ENCODE measurements around the gene ZNF30.
"Not testable (repeated sequence)": the region's sequence is repeated elsewhere in the genome, so short reads cannot be mapped to it uniquely, and the experiment has no call there.

ZNF30 gene

DNA sequence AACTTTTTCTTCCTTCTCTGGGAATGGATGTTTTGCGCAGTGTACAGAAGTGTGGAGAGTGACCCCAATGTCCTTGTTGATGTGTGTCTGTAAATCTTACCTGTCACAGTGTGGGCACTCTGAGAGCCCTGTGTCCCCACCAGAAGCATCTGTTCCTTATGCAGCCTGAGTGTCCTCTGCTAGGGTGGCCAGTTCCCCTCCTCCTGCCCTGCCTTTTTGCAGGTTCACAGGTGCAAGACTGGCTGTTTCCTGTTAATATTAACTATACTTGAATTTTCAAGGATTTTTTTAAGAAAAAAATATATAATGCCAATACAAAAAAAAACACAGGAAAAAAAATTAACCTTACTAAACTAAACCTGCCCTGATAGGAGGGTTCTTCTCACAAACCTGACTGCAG is 61.4 kb downstream of the ZNF30 start:
- TF ChIP-seq, protein P1, sequence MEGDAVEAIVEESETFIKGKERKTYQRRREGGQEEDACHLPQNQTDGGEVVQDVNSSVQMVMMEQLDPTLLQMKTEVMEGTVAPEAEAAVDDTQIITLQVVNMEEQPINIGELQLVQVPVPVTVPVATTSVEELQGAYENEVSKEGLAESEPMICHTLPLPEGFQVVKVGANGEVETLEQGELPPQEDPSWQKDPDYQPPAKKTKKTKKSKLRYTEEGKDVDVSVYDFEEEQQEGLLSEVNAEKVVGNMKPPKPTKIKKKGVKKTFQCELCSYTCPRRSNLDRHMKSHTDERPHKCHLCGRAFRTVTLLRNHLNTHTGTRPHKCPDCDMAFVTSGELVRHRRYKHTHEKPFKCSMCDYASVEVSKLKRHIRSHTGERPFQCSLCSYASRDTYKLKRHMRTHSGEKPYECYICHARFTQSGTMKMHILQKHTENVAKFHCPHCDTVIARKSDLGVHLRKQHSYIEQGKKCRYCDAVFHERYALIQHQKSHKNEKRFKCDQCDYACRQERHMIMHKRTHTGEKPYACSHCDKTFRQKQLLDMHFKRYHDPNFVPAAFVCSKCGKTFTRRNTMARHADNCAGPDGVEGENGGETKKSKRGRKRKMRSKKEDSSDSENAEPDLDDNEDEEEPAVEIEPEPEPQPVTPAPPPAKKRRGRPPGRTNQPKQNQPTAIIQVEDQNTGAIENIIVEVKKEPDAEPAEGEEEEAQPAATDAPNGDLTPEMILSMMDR (IDR thresholded peaks at IDR 0.05): no peak
- no peak for DNase-seq (ENCODE audit: low spot score)
- H3K4me3 ChIP-seq: no peak overlapping the region
- H3K27ac ChIP-seq: no peak overlapping the region

DNA sequence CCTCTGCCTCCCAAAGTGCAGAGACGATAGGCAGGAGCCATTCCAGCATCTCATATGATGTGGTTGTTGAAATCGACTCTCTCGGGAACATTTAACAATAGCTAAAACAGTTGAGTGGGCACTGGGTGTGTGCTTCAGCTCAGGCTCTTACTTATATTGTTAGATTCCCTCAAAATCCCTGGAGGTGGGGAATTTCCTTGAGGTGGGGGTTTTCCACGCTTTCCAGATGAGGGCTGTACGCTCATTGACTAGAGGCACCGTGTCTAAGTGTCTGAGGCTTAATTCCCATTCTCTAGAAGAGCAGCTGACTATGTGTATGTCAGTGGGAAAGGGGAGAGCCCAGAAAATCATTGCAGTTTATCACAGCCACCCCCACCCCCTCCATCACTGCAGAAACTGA is 62.6 kb downstream of the ZNF30 start:
- Histone ChIP-seq H3K4me3 (no peak overlapping the region), H3K27ac (no peak overlapping the region)
- TF ChIP-seq, protein P1 (IDR thresholded peaks at IDR 0.05): no peak
- no peak for DNase-seq (ENCODE audit: low spot score)

DNA sequence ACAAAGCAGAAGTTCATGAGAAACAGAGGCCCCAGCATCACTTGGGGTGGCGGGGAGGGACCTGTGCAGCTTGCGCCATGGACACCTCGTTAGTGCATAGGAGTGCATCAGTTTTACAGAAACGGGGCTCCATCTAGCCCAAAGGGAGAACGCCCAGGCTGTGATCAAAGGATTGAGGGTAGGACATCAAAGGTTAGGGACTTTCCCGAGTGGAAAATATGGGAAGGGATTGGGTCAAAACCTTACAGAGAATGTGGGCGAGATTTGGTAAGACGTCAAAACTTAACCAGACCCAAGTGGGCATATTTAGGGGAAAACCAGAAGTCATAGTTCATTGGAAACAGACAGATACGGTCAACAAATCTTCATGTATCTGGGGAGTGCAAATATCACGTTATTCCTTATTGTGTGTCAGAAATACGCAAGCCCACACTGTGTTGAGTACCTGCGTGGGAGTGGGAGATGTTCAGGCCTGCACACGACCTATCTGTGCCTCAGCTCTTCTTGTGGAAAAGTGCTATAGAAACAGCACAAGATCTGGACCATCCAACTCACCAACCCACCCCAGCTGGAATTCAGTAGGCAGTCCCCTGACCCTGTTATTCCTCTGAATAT is 64.0 kb downstream of the ZNF30 start:
- DNase-seq (ENCODE audit: low spot score): no peak
- TF ChIP-seq, protein P1 (IDR thresholded peaks at IDR 0.05): no peak
- no peak overlapping the region for H3K4me3 ChIP-seq
- H3K27ac ChIP-seq: no peak overlapping the region

DNA sequence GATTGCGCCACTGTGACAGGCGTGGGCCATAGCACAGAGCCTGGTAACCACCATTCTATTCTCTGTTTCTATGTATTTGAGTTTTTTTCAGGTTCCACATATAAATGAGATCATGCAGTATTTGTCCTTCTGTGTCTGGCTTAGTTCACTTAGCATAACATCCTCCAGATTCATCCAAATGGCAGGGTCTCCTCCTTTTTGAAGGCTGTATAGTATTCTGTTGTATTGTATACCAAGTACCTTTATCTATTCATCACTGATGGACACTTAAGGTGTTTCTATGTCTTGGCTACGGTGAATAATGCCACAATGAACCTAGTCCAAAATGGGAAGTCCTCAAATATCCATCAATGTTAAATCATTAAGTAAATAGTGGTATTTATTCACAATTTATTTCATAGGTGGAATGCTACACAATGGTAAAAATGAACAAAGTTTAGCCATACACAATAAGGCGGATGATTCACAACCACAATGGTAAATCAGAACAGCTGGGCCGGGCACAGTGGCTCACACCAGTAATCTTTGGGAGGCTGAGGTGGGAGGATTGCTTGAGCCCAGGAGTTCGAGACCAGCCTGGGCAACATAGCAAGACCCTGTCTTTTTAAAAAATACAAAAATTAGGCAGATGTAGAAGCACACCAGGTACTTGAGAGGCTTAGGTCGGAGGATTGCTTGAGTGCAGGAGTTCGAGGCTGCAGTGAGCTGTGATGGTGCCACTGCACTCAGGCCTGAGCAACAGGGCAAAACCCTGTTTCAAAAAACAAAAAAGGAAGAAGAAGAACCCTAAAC is 65.0 kb downstream of the ZNF30 start:
- no peak for DNase-seq (ENCODE audit: low spot score)

DNA sequence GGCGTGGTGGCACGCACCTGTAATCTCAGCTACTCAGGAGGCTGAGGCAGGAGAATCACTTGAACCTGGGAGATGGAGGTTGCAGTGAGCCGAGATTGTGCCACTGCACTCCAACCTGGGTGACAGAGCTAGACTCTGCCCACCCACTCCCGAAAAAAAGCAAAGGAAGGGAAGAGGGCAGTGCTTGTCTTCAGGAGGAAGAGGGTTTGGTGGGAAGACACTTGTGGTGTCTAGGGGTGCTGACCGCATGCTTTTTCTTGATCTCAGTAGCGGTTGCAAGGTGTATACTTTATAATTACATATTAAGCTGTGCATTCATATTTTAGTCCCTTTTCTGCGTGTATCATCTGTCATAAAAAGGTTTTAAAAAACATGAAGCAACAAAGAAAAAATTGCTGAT is 65.9 kb downstream of the ZNF30 start:
- H3K4me3 ChIP-seq; DNase-seq (ENCODE audit: low spot score); H3K27ac ChIP-seq: not testable (repeated sequence)

More for the DNA sequence above, 65.0 kb downstream of the ZNF30 start:
- TF ChIP-seq, protein P1 (IDR thresholded peaks at IDR 0.05): no peak
- no peak overlapping the region for H3K27ac ChIP-seq
- H3K4me3 ChIP-seq: no peak overlapping the region

DNA sequence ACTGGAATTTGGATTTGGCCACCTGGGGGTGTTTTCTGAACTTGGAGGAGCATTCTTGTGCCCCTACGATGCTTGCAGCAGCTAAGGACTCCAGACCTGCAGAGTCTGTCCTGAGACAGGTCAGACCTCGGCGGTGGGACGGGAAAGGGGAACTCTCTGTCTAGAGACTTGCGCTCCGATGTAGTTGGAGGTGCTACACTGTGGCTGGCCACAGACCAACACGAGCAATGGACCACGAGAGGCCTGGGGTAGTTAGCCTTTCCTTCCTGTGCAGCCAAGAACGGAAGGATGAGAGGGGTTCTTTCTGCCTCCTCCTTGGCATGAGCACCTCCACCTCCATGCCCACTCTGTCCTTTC is 67.6 kb downstream of the ZNF30 start:
- TF ChIP-seq, protein P1 (IDR thresholded peaks at IDR 0.05): no peak
- peak overlapping the region in 1 of 2 donors; percentile 77 for H3K27ac ChIP-seq
- H3K4me3 ChIP-seq: no peak overlapping the region
- DNase-seq (ENCODE audit: low spot score): no peak

Measured in coronary artery (tissue), 2 donors.